ENCODE data around the gene BRINP1.

BRINP1 gene

GRCh38 chr9:119349351-119349825 is 19.8 kb downstream of the BRINP1 start:
- no peaks in the 10 kb centered on the region for H3K9me3 ChIP-seq
- H3K4me3 ChIP-seq: no peak overlapping the region
- H4K20me1 ChIP-seq: no peaks in the 10 kb centered on the region
- H3K27me3 ChIP-seq: no peaks in the 10 kb centered on the region
- H3K36me3 ChIP-seq: no peaks in the 10 kb centered on the region
- no peak overlapping the region for H3K9ac ChIP-seq
- H3K27ac ChIP-seq: no peak overlapping the region
- no peak overlapping the region for H3K4me2 ChIP-seq
- no peak for TF ChIP-seq Cebpa-rat (IDR thresholded peaks at IDR 0.05)
- peaks cover 19% of the 10 kb centered on the region; the same call in 1 of the 2 replicates for H3K4me1 ChIP-seq

GRCh38 chr9:119343059-119343990 is 25.9 kb downstream of the BRINP1 start:
- Histone ChIP-seq H3K36me3 (no peaks in the 10 kb centered on the region), H3K27me3 (no peaks in the 10 kb centered on the region), H3K9me3 (no peaks in the 10 kb centered on the region), H3K27ac (no peak overlapping the region), H3K4me2 (no peak overlapping the region), H3K4me3 (no peak overlapping the region), H3K4me1 (no peaks in the 10 kb centered on the region), H3K9ac (no peak overlapping the region), H4K20me1 (no peaks in the 10 kb centered on the region)
- TF ChIP-seq Cebpa-rat (IDR thresholded peaks at IDR 0.05): no peak

- H3K36me3 ChIP-seq: no peaks in the 10 kb centered on the region
- no peak overlapping the region for H3K4me2 ChIP-seq
- H3K27ac ChIP-seq: no peak overlapping the region
- H3K27me3 ChIP-seq: no peaks in the 10 kb centered on the region
- H4K20me1 ChIP-seq: no peaks in the 10 kb centered on the region
- H3K9ac ChIP-seq: no peak overlapping the region
- H3K4me3 ChIP-seq: no peak overlapping the region
- H3K4me1 ChIP-seq: no peaks in the 10 kb centered on the region
- TF ChIP-seq Cebpa-rat (IDR thresholded peaks at IDR 0.05): no peak
- H3K9me3 ChIP-seq: no peaks in the 10 kb centered on the region
Observed at GRCh38 chr9:119339056-119339455, 30.2 kb downstream of the BRINP1 start.

DNA sequence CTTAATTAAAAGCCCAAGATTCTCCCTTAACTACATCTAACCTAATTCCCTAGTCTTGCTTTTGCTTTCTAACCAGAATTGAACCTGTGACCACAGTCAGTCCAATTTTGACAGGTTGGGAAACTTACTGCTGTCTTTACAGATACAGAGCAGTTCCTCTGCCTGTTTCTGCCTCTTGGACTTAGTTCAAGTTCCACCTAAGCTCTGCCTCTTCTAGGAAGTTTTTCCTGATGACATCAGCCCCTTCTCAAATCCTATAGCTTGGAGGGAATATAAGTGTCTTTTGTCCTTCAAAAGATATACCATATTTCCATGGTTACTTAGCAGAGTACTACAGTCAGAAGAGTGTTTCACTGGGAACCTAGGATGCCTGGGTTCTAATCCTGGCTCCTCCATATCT is 31.7 kb downstream of the BRINP1 start:
- H3K36me3 ChIP-seq: no peaks in the 10 kb centered on the region

DNA sequence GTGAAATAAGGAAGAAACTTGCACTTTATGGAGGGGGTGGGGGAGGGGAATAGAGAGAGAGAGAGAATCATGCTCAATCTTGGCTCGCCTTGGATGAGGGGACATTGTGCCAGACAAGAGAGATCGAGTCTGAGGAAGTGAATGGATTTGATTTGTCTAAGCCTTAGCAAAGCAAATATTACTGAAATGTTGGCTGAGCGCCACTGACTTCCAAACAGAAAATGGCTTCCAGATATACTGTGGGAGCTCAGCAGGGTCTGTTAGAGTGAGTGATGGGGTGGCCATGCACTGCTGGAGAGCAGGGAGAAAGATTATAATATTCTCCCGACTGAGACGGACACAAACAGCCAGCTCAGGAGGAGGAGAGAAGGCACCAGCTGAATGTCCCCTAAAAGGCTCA is 34.5 kb downstream of the BRINP1 start:
- TF ChIP-seq Cebpa-rat (IDR thresholded peaks at IDR 0.05): no peak
- Histone ChIP-seq H3K4me1 (no peaks in the 10 kb centered on the region), H3K4me2 (no peak overlapping the region), H3K27ac (no peak overlapping the region), H3K27me3 (no peaks in the 10 kb centered on the region), H3K36me3 (no peaks in the 10 kb centered on the region), H3K9me3 (0 out of 2 replicates have a peak, but pooled peaks cover under 1% of the 10 kb centered on the region), H3K4me3 (no peak overlapping the region), H3K9ac (no peak overlapping the region), H4K20me1 (no peaks in the 10 kb centered on the region)

More for the DNA sequence above, 31.7 kb downstream of the BRINP1 start:
- no peak overlapping the region for H3K4me3 ChIP-seq
- no peak for TF ChIP-seq Cebpa-rat (IDR thresholded peaks at IDR 0.05)
- no peak overlapping the region for H3K27ac ChIP-seq
- no peaks in the 10 kb centered on the region for H3K9me3 ChIP-seq
- no peak overlapping the region for H3K4me2 ChIP-seq
- no peak overlapping the region for H3K9ac ChIP-seq
- H4K20me1 ChIP-seq: no peaks in the 10 kb centered on the region
- H3K4me1 ChIP-seq: no peaks in the 10 kb centered on the region
- H3K27me3 ChIP-seq: no peaks in the 10 kb centered on the region

GRCh38 chr9:119333507-119334229 is 35.6 kb downstream of the BRINP1 start:
- peaks cover 12% of the 10 kb centered on the region for H3K9me3 ChIP-seq
- H3K36me3 ChIP-seq: no peaks in the 10 kb centered on the region
- H3K9ac ChIP-seq: no peak overlapping the region
- H3K4me3 ChIP-seq: no peak overlapping the region
- TF ChIP-seq Cebpa-rat (IDR thresholded peaks at IDR 0.05): no peak
- H3K27me3 ChIP-seq: no peaks in the 10 kb centered on the region
- H3K4me1 ChIP-seq: no peaks in the 10 kb centered on the region
- no peak overlapping the region for H3K27ac ChIP-seq
- no peaks in the 10 kb centered on the region for H4K20me1 ChIP-seq
- no peak overlapping the region for H3K4me2 ChIP-seq

- no peak for TF ChIP-seq Cebpa-rat (IDR thresholded peaks at IDR 0.05)
- Histone ChIP-seq H4K20me1 (no peaks in the 10 kb centered on the region), H3K36me3 (no peaks in the 10 kb centered on the region), H3K27ac (no peak overlapping the region), H3K4me2 (no peak overlapping the region), H3K4me1 (no peaks in the 10 kb centered on the region), H3K4me3 (no peak overlapping the region), H3K9ac (no peak overlapping the region), H3K9me3 (peaks cover 12% of the 10 kb centered on the region), H3K27me3 (no peaks in the 10 kb centered on the region)
Observed at GRCh38 chr9:119332522-119332921, 36.7 kb downstream of the BRINP1 start.

- Histone ChIP-seq H3K36me3 (no peaks in the 10 kb centered on the region), H3K4me3 (no peak overlapping the region), H3K9me3 (no peaks in the 10 kb centered on the region), H3K27ac (no peak overlapping the region), H3K4me1 (no peaks in the 10 kb centered on the region), H3K9ac (no peak overlapping the region), H3K27me3 (no peaks in the 10 kb centered on the region), H3K4me2 (no peak overlapping the region), H4K20me1 (no peaks in the 10 kb centered on the region)
- TF ChIP-seq Cebpa-rat (IDR thresholded peaks at IDR 0.05): no peak
Observed at GRCh38 chr9:119322184-119322583, 47.1 kb downstream of the BRINP1 start.

GRCh38 chr9:119318371-119318770 is 50.9 kb downstream of the BRINP1 start:
- H3K27me3 ChIP-seq: no peaks in the 10 kb centered on the region
- no peaks in the 10 kb centered on the region for H3K36me3 ChIP-seq
- no peak for TF ChIP-seq Cebpa-rat (IDR thresholded peaks at IDR 0.05)
- no peaks in the 10 kb centered on the region for H3K4me1 ChIP-seq
- H3K9ac ChIP-seq: no peak overlapping the region
- no peak overlapping the region for H3K4me3 ChIP-seq
- H3K9me3 ChIP-seq: no peaks in the 10 kb centered on the region
- H3K27ac ChIP-seq: no peak overlapping the region
- no peaks in the 10 kb centered on the region for H4K20me1 ChIP-seq
- no peak overlapping the region for H3K4me2 ChIP-seq

DNA sequence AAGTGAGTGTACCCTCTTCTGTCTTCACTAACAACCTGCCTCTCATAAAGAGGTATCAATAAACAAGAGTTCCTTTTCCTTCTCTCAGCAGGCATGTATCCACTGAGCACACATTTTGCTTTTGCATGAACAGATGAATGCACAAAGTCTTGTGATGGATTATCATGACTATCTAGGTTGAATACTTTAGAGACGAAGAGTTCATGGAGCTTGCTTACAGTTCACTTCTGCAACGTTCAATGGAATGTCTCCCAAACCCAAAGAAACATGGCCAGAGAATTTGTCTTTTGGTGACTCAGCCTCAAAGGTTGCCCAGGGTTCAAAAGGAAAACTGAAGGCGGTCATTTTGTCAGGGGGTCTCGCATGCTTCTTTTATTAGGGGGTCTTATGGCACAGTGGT is 55.4 kb downstream of the BRINP1 start:
- Histone ChIP-seq H3K36me3 (no peaks in the 10 kb centered on the region), H4K20me1 (no peaks in the 10 kb centered on the region), H3K9ac (no peak overlapping the region), H3K4me3 (no peak overlapping the region), H3K4me1 (no peaks in the 10 kb centered on the region), H3K9me3 (no peaks in the 10 kb centered on the region), H3K27me3 (no peaks in the 10 kb centered on the region), H3K4me2 (no peak overlapping the region), H3K27ac (no peak overlapping the region)
- TF ChIP-seq Cebpa-rat (IDR thresholded peaks at IDR 0.05): no peak
